ENCODE data around the gene RABGAP1L.

DNA sequence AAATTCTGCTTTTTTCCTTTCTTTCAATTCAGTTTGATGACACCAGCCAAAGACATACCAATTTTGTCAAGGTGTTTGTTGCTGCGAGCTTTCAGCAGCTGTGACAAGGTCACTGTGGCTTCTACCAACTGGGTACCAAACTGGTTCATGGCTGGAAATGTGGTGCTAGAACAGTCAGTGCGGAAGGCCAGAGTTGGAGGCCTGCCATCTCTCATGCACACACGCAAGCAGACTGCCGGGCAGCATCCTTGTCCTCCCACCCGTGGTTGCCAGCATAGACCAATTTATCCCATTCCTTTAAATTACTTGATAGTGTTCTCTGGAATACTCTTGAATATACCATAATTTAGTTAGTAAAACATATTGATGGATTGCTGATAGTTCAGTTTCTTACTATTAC lies 208.6 kb downstream of the RABGAP1L start:
- TF ChIP-seq, protein P1, sequence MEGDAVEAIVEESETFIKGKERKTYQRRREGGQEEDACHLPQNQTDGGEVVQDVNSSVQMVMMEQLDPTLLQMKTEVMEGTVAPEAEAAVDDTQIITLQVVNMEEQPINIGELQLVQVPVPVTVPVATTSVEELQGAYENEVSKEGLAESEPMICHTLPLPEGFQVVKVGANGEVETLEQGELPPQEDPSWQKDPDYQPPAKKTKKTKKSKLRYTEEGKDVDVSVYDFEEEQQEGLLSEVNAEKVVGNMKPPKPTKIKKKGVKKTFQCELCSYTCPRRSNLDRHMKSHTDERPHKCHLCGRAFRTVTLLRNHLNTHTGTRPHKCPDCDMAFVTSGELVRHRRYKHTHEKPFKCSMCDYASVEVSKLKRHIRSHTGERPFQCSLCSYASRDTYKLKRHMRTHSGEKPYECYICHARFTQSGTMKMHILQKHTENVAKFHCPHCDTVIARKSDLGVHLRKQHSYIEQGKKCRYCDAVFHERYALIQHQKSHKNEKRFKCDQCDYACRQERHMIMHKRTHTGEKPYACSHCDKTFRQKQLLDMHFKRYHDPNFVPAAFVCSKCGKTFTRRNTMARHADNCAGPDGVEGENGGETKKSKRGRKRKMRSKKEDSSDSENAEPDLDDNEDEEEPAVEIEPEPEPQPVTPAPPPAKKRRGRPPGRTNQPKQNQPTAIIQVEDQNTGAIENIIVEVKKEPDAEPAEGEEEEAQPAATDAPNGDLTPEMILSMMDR (IDR thresholded peaks at IDR 0.05): no peak
- no peak for TF ChIP-seq POLR2A (IDR thresholded peaks at IDR 0.05)

Measured in lower leg skin (tissue), 3 donors.